Esophagus squamous epithelium (tissue), 4 donors: ENCODE data around the gene EDDM13.

ENCODE experiments used
- POLR2A ChIP-seq, 4 donors: fragments of 450-650 bp; IDR thresholded peaks; one replicate each; pipeline ENCODE4 v1.6.1; 2017; ENCODE audit warnings: antibody characterized with exemption in 4 of 4, mild to moderate bottlenecking in 4 of 4, moderate library complexity in 3 of 4
- TF ChIP-seq, protein P1 (sequence below), 6 experiments: fragments of 450-650 bp in 4 of 6; fragments of 200-600 bp in 2 of 6; sonication (generic) in 2 of 6; IDR thresholded peaks; one replicate each; pipeline ENCODE4 v1.5.1; 2016 to 2019; ENCODE audit warnings: antibody characterized with exemption in 6 of 6, mild to moderate bottlenecking in 4 of 6, moderate library complexity in 4 of 6

DNA sequence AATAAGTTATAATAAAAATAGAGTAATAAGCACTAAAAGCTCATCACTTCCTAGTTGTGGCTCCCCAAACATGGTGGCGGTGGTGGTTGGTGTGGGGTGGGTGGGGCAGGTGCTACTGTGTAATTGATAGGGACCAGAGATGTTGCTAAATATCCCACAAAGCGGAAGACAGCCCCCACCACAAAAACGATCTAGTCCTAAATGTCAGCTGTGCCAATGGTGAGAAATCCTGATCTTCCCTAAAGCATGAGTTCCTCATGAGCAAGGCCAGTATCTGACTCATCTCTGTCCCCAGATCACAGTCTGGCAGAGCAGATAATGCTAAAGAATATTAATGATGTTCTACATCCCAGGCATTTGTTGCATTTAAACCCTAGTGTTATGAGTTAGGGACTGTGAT, 1.9 kb upstream of the EDDM13 start:
- no peak for TF ChIP-seq POLR2A (IDR thresholded peaks at IDR 0.05)
- TF ChIP-seq, protein P1, sequence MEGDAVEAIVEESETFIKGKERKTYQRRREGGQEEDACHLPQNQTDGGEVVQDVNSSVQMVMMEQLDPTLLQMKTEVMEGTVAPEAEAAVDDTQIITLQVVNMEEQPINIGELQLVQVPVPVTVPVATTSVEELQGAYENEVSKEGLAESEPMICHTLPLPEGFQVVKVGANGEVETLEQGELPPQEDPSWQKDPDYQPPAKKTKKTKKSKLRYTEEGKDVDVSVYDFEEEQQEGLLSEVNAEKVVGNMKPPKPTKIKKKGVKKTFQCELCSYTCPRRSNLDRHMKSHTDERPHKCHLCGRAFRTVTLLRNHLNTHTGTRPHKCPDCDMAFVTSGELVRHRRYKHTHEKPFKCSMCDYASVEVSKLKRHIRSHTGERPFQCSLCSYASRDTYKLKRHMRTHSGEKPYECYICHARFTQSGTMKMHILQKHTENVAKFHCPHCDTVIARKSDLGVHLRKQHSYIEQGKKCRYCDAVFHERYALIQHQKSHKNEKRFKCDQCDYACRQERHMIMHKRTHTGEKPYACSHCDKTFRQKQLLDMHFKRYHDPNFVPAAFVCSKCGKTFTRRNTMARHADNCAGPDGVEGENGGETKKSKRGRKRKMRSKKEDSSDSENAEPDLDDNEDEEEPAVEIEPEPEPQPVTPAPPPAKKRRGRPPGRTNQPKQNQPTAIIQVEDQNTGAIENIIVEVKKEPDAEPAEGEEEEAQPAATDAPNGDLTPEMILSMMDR (IDR thresholded peaks at IDR 0.05): no peak
